Measurements from ENCODE around the gene DNAH9.

Gene DNAH9

GRCh38 chr17:11693284-11693683, 95.0 kb downstream of the DNAH9 start:
- TF ChIP-seq CTCF (IDR thresholded peaks at IDR 0.05; ENCODE audit: insufficient read depth, missing control alignments): no peak
- no peak for DNase-seq (ENCODE audit: insufficient read length, low spot score)
- no peak for FAIRE-seq

- DNase-seq (ENCODE audit: insufficient read length, low spot score): no peak
- no peak for TF ChIP-seq CTCF (IDR thresholded peaks at IDR 0.05; ENCODE audit: insufficient read depth, missing control alignments)
- no peak for FAIRE-seq
Observed at GRCh38 chr17:11700668-11701067, 102.4 kb downstream of the DNAH9 start.

GRCh38 chr17:11701911-11702310, 103.6 kb downstream of the DNAH9 start:
- DNase-seq (ENCODE audit: insufficient read length, low spot score): no peak

GRCh38 chr17:11704041-11704440, 105.8 kb downstream of the DNAH9 start:
- no peak for TF ChIP-seq CTCF (IDR thresholded peaks at IDR 0.05; ENCODE audit: insufficient read depth, missing control alignments)
- DNase-seq (ENCODE audit: insufficient read length, low spot score): no peak
- FAIRE-seq: no peak

More at GRCh38 chr17:11701911-11702310, 103.6 kb downstream of the DNAH9 start:
- no peak for TF ChIP-seq CTCF (IDR thresholded peaks at IDR 0.05; ENCODE audit: insufficient read depth, missing control alignments)
- FAIRE-seq: no peak

GRCh38 chr17:11705111-11705510, 106.8 kb downstream of the DNAH9 start:
- FAIRE-seq: no peak
- DNase-seq (ENCODE audit: insufficient read length, low spot score): no peak
- TF ChIP-seq CTCF (IDR thresholded peaks at IDR 0.05; ENCODE audit: insufficient read depth, missing control alignments): no peak

GRCh38 chr17:11707586-11707985, 109.3 kb downstream of the DNAH9 start:
- no peak for DNase-seq (ENCODE audit: insufficient read length, low spot score)
- no peak for FAIRE-seq
- TF ChIP-seq CTCF (IDR thresholded peaks at IDR 0.05; ENCODE audit: insufficient read depth, missing control alignments): no peak

- FAIRE-seq (no peak), DNase-seq (ENCODE audit: insufficient read length, low spot score) (no peak)
- TF ChIP-seq CTCF (IDR thresholded peaks at IDR 0.05; ENCODE audit: insufficient read depth, missing control alignments): no peak
Observed at GRCh38 chr17:11712456-11712855, 114.2 kb downstream of the DNAH9 start.
